Mesodermal cell (in vitro differentiated cells): ENCODE results near the gene FRZB. TPM values are rescaled to one million over a fixed set of nuclear protein-coding genes. Genes with fewer than 3 reads are reported as not detected.
A peak's percentile ranks its signal among the peaks of the same experiment; 100 is the strongest.

Experiments used
- H3K27ac ChIP-seq: 2 replicates; pipeline ENCODE4 v1.7.0; 2013; ENCODE audit warnings: mild to moderate bottlenecking, low read depth, low read length, moderate library complexity; ENCODE audit not compliant: severe bottlenecking
- H3K36me3 ChIP-seq: 2 replicates; pipeline ENCODE4 v1.7.1; 2013; ENCODE audit warnings: mild to moderate bottlenecking, low read length, moderate library complexity; ENCODE audit not compliant: control insufficient read depth, insufficient read depth
- H3K4me1 ChIP-seq: one replicate; pipeline ENCODE4 v1.7.1; 2013; ENCODE audit warnings: mild to moderate bottlenecking, low read length; ENCODE audit not compliant: insufficient read depth, control insufficient read depth, poor library complexity, severe bottlenecking
- H3K4me3 ChIP-seq: 2 replicates; pipeline ENCODE4 v1.7.0; 2013; ENCODE audit warnings: low read length, control low read depth, mild to moderate bottlenecking; ENCODE audit not compliant: insufficient read depth, poor library complexity, severe bottlenecking; ENCODE audit errors: extremely low read depth
- H3K9me3 ChIP-seq: 2 replicates; pipeline ENCODE4 v1.7.1; 2013; ENCODE audit warnings: mild to moderate bottlenecking, low read length, moderate library complexity; ENCODE audit not compliant: control insufficient read depth
- WGBS, 2 experiments: methylation state at CpG; one replicate each; pipeline ENCODE4 v1.1.5; 2013; ENCODE audit warnings: missing lambda C conversion rate in 2 of 2; ENCODE audit not compliant: insufficient coverage in 2 of 2; 5-methylcytosine and 5-hydroxymethylcytosine counted together
- polyA plus RNA-seq, 2 experiments: library from polyadenylated mRNA; stranded (reverse); fragments of 50-300 nt; gene quantifications; one replicate each; pipeline ENCODE4 v1.2.3, GENCODE V29; 2013

Gene FRZB, protein sequence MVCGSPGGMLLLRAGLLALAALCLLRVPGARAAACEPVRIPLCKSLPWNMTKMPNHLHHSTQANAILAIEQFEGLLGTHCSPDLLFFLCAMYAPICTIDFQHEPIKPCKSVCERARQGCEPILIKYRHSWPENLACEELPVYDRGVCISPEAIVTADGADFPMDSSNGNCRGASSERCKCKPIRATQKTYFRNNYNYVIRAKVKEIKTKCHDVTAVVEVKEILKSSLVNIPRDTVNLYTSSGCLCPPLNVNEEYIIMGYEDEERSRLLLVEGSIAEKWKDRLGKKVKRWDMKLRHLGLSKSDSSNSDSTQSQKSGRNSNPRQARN
- polyA plus RNA-seq (2013, experiment 1 of 2), result 14.1 TPM
- 16.1 TPM for polyA plus RNA-seq (2013, experiment 2 of 2)

DNA sequence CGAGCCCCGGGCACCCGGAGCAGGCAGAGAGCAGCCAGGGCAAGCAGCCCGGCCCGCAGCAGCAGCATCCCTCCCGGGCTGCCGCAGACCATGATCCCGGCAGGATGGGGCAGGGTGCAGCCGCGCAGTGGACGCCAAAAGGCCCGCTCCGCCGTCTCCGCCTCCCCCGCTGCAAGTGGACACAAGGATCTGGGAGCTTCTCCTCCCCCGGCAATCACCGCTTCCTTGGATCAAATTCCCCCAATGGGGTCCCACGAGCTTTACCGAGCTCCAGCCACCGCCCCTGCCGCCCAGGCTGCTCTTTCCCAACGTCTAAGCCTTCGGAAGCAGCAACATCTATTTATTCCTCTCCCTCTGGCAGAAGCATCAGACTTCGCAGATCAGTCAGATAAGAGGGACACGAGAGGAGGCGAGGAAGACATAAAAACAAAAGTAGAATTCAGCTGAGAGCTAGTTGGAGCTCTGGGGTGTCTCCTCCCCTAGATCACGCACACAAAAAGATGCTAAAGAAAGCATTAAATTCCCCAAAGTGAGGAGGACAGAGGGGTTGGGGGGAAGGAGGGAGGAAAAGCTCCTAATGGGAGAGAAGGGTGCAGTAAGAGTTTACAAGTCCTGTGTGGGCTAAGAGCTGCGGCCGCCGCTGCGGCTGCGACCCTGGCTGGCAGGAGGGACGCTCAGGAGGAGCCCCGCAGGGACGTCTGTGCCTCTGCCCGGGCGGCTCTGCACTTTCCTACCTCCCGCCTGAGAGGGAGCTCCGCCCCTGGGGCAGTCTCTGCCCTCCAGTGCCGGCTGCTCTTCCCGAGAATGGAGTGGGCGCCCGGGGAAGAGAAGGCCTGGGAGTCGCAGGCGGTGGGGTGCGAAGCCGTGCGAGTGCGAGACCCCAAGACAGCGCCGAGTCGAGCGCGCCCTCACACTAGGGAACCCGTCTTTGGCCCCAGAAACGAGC, at the start of gene FRZB:
FRZB (minus strand) TSS at position 177 of the 946 bp plus-strand sequence; CDS start at position 92, 85 bp downstream.
- Histone ChIP-seq H3K27ac (peak within 1 kb of the TSS; percentile 66), H3K36me3 (no peaks in the 10 kb centered on the region), H3K4me3 (peak within 1 kb of the TSS; percentile 45), H3K4me1 (peaks cover 4% of the 10 kb centered on the region), H3K9me3 (no peaks in the 10 kb centered on the region)
- 1 to 2% methylated on average over 30 to 50 of the region's 57 CpGs for WGBS, 2 experiments

DNA sequence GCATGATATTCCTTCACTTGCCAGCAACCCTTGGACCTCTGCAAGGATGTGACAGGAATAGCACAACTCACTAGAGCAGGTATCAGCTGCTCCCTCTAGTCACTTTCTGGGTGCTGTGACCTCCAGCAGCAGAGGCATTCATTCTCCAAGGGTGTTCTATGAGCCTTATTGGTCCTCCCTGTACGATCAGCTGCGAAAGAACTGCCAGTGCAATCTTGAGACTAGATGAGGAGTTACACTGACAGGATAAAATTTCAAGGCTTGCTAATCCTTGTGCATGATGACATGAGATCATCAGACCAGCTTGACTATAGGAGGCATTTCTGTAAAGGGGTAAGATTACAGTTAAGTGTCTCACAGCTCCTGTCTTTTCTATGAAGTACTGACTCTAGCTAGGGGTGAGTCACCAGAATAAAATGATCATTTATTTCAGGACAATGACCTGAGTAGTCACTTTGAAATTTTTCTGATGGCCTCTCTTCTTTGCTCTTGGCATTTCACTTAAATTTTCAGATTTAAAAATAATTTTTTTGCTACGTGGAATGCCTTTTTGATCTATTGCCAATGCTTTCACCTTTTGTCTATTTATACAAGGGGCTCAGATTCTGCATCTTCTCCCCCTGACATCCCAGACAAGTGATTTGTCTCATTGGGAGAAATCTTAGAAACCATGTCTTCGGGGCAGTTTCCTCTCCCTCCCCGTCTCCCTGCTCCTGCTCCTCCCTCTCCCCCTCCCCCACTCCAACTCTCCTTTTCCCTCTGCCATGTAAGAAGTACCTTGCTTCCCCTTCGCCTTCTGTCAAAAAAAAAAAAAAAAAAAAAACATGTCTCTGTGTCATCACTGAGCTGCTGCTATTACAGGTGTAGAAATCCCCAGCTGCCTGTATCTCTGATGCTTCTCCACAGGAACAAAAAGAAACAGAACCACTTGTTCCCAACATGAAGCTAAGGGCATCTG, 49.2 kb upstream of the FRZB start:
- Histone ChIP-seq H3K4me3 (no peak overlapping the region), H3K27ac (peak overlapping the region; percentile 71), H3K9me3 (no peaks in the 10 kb centered on the region), H3K36me3 (peaks cover 86% of the 10 kb centered on the region), H3K4me1 (peaks cover 10% of the 10 kb centered on the region)
- WGBS, 2 experiments, result 88 to 97% methylated on average over 3 to 5 of the region's 6 CpGs

DNA sequence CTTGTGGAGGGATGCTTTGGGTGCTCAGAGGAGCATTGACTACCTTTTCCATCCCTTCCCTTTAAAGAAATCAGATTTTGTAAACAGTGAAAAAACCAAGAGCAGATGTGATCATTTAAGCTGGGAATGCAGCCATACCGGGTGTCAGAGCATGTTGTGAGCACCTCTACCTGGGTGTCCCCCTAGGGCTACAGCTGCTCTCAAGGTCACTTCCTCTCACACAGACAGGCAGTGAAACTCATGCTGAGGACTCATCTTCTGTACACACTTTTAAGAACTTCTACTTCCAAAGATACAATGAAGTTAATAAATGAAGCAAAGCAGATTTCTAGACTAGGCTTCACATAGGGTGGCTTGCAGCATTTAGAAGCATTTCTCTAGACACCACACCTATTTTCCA, 48.4 kb upstream of the FRZB start:
- 80% methylated on average over 1 of the region's 1 CpG; no CpG with 5 or more reads in 1 of the 2 experiments for WGBS, 2 experiments
- Histone ChIP-seq H3K9me3 (no peaks in the 10 kb centered on the region), H3K4me3 (no peak overlapping the region), H3K4me1 (peaks cover 10% of the 10 kb centered on the region), H3K27ac (no peak overlapping the region), H3K36me3 (peaks cover 86% of the 10 kb centered on the region)

GRCh38 chr2:182913064-182913463, 46.6 kb upstream of the FRZB start:
- Histone ChIP-seq H3K36me3 (peaks cover 82% of the 10 kb centered on the region), H3K4me1 (peaks cover 10% of the 10 kb centered on the region), H3K27ac (no peak overlapping the region), H3K9me3 (no peaks in the 10 kb centered on the region), H3K4me3 (no peak overlapping the region)
- 90 to 100% methylated on average over 1 of the region's 1 CpG for WGBS, 2 experiments

GRCh38 chr2:182912518-182912915, 46.1 kb upstream of the FRZB start:
- Histone ChIP-seq H3K36me3 (peaks cover 76% of the 10 kb centered on the region), H3K9me3 (no peaks in the 10 kb centered on the region), H3K4me1 (peaks cover 11% of the 10 kb centered on the region), H3K27ac (no peak overlapping the region), H3K4me3 (no peak overlapping the region)
- no CpG with 5 or more reads among the region's 3 CpGs for WGBS, 2 experiments

GRCh38 chr2:182911813-182912517, 45.5 kb upstream of the FRZB start:
- H3K9me3 ChIP-seq, result no peaks in the 10 kb centered on the region
- H3K36me3 ChIP-seq, result peaks cover 71% of the 10 kb centered on the region
- peaks cover 17% of the 10 kb centered on the region for H3K4me1 ChIP-seq
- no peak overlapping the region for H3K4me3 ChIP-seq
- 100% methylated on average over 1 of the region's 2 CpGs for WGBS, 2 experiments
- no peak overlapping the region for H3K27ac ChIP-seq

GRCh38 chr2:182910965-182911364, 44.5 kb upstream of the FRZB start:
- Histone ChIP-seq H3K36me3 (peaks cover 63% of the 10 kb centered on the region), H3K4me1 (peaks cover 13% of the 10 kb centered on the region), H3K27ac (no peak overlapping the region), H3K9me3 (no peaks in the 10 kb centered on the region), H3K4me3 (no peak overlapping the region)
- no CpG with 5 or more reads among the region's 1 CpG for WGBS, 2 experiments

DNA sequence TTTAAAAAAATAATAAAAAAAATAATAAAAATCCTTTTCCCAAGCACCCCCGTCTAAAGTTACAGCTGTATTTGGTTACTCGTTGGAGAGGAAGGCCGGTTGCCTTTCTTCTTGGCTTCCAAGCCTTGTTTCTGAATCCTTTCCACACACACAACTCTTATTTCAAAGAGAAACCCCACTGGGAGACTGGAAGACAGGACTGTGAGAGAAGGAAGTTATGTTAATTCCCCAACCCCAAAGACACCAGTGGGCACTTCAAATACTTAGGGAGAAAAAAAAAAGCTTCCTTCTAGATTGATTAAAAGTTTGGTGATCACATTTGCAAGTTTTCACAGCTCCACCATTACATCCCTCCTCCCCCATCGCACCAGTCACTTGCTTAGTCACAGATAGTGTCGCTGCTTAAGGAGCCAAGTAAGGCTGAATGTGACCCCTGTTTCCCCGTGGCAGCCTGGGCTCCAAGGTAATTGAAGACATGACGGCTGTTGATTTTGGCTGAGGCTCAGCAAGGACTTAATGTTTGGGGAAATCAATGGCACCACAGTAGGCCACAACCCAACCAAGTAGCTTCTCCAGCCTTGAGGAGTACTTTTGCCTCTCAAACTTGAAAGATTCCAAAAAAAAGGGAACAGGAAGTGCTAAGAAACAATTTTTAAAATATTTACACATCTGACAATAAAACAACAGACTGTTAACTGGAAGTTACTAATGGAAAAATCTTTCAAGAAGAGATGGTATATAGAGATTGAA, 40.8 kb upstream of the FRZB start:
- H3K4me1 ChIP-seq, result peaks cover 7% of the 10 kb centered on the region
- peaks cover 45% of the 10 kb centered on the region for H3K36me3 ChIP-seq
- H3K4me3 ChIP-seq, result no peak overlapping the region
- peak overlapping the region; percentile 48 for H3K27ac ChIP-seq
- 8 to 17% methylated on average over 5 of the region's 7 CpGs for WGBS, 2 experiments
- no peaks in the 10 kb centered on the region for H3K9me3 ChIP-seq

- Histone ChIP-seq H3K4me3 (no peak overlapping the region), H3K36me3 (peaks cover 38% of the 10 kb centered on the region), H3K4me1 (peaks cover 7% of the 10 kb centered on the region), H3K9me3 (no peaks in the 10 kb centered on the region), H3K27ac (no peak overlapping the region)
Observed at GRCh38 chr2:182906454-182906853, 40.0 kb upstream of the FRZB start.
